ENCODE measurements around the gene METTL27.

DNA sequence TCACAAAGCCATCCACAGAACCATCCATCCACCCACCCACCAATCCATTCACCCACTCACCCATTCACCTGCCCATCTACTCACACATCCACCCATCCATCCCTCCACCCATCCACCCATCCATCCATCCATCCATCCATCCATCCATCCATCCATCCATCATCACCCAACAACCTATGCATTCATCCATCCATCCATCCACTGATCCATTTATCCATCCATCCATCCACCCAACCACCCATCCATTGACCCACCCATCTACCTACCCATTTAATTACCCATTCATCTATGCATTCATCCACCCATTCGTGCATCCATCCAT is 24.1 kb upstream of the METTL27 start:
- TF ChIP-seq, protein P1, sequence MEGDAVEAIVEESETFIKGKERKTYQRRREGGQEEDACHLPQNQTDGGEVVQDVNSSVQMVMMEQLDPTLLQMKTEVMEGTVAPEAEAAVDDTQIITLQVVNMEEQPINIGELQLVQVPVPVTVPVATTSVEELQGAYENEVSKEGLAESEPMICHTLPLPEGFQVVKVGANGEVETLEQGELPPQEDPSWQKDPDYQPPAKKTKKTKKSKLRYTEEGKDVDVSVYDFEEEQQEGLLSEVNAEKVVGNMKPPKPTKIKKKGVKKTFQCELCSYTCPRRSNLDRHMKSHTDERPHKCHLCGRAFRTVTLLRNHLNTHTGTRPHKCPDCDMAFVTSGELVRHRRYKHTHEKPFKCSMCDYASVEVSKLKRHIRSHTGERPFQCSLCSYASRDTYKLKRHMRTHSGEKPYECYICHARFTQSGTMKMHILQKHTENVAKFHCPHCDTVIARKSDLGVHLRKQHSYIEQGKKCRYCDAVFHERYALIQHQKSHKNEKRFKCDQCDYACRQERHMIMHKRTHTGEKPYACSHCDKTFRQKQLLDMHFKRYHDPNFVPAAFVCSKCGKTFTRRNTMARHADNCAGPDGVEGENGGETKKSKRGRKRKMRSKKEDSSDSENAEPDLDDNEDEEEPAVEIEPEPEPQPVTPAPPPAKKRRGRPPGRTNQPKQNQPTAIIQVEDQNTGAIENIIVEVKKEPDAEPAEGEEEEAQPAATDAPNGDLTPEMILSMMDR (conservative IDR thresholded peaks at IDR 0.05): no peak
- no peak for TF ChIP-seq ZFX (IDR thresholded peaks at IDR 0.05)
